ENCODE results near the gene DLG5.

The DLG5 gene

DNA sequence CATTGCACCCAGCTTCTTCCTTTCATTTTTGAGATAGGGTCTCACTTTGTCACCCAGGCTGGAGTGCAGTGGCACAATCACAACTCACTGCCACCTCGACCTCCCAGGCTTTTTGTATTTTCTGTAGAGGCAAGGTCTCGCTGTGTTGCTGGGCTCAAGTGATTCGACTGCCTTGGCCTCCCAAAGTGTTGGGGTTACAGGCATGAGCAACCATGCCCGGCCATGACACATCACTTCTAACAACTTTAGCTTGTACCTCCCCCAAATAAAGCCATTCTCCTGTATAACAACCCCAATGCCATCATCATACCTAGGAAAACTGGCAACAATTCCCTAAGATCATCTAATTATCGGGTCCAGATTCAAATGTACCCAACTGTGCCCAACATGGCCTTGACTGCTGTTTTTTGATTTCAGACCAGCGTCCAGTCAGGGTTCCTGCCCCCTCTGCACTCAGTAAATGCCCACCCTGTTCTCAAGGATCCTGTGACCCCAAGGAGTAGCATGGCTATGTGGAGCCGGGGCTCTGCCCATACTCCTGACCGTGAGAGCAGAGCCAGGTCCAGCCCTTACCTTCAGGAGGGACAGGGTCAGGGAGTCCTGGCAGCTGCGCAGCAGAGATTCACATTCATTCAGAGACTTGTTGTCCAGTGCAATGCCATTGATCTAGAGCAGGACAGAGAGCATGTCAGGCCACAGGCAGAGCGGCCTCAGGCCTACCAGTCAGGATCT lies 102.6 kb downstream of the DLG5 start:
- H3K9me2 ChIP-seq (replicated peaks; ENCODE audit: low read depth, low read length), result no peaks in the 10 kb centered on the region
- TF ChIP-seq EZH2phosphoT487 (IDR thresholded peaks at IDR 0.05; ENCODE audit: borderline replicate concordance), result no peak
- TF ChIP-seq, protein P1, sequence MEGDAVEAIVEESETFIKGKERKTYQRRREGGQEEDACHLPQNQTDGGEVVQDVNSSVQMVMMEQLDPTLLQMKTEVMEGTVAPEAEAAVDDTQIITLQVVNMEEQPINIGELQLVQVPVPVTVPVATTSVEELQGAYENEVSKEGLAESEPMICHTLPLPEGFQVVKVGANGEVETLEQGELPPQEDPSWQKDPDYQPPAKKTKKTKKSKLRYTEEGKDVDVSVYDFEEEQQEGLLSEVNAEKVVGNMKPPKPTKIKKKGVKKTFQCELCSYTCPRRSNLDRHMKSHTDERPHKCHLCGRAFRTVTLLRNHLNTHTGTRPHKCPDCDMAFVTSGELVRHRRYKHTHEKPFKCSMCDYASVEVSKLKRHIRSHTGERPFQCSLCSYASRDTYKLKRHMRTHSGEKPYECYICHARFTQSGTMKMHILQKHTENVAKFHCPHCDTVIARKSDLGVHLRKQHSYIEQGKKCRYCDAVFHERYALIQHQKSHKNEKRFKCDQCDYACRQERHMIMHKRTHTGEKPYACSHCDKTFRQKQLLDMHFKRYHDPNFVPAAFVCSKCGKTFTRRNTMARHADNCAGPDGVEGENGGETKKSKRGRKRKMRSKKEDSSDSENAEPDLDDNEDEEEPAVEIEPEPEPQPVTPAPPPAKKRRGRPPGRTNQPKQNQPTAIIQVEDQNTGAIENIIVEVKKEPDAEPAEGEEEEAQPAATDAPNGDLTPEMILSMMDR (conservative IDR thresholded peaks at IDR 0.05; ENCODE audit: low read length), result no peak
- H3K27me3 ChIP-seq (ENCODE audit: insufficient read depth, low read length, poor library complexity, severe bottlenecking), result no peaks in the 10 kb centered on the region
- H3K9ac ChIP-seq (ENCODE audit: low read depth, low read length, poor library complexity, severe bottlenecking), result no peak overlapping the region
- no peaks in the 10 kb centered on the region for H3K9me3 ChIP-seq (ENCODE audit: insufficient read depth, low read depth, low read length)
- H3K4me1 ChIP-seq (ENCODE audit: insufficient read depth, low read length, poor library complexity, severe bottlenecking), result no peaks in the 10 kb centered on the region
- no peak overlapping the region for H2AFZ ChIP-seq (ENCODE audit: low read length)
- H3K4me2 ChIP-seq (ENCODE audit: low read depth, low read length, poor library complexity, severe bottlenecking), result no peak overlapping the region
- H4K20me1 ChIP-seq (ENCODE audit: insufficient read depth, low read length, poor library complexity, severe bottlenecking), result no peaks in the 10 kb centered on the region
- H3F3A ChIP-seq (ENCODE audit: low read depth), result no peaks in the 10 kb centered on the region
- no peak overlapping the region for H3K4me3 ChIP-seq (ENCODE audit: low read length, poor library complexity, severe bottlenecking)
- H3K79me2 ChIP-seq (ENCODE audit: insufficient read depth, low read length), result no peaks in the 10 kb centered on the region
- peaks cover 42% of the 10 kb centered on the region; the same call in 1 of the 2 replicates for H3K36me3 ChIP-seq (ENCODE audit: insufficient read depth, low read length)

DNA sequence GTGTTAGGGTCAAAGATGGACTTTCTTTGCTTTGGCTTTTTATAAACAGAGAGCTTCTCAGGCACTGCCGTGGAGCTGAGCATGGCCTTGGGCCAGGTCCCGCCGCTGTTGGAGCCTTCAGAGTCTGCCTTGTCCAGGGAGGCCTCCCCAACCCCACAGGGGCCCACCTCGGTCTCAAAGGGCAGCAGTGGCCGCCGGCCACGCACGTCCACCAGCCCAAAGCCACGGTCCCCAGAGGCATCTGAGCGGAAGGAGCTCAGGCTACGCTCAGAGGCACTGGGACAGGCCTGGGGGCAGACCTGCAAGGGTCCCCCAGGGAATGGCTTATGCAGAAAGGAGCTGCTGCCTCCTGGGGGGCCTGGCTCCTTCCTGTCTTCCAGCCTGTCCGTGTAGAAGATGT lies 105.0 kb downstream of the DLG5 start:
- Histone ChIP-seq H3K27me3 (ENCODE audit: insufficient read depth, low read length, poor library complexity, severe bottlenecking) (no peaks in the 10 kb centered on the region), H3K4me1 (ENCODE audit: insufficient read depth, low read length, poor library complexity, severe bottlenecking) (no peaks in the 10 kb centered on the region), H4K20me1 (ENCODE audit: insufficient read depth, low read length, poor library complexity, severe bottlenecking) (no peaks in the 10 kb centered on the region), H3K4me2 (ENCODE audit: low read depth, low read length, poor library complexity, severe bottlenecking) (no peak overlapping the region), H3K4me3 (ENCODE audit: low read length, poor library complexity, severe bottlenecking) (no peak overlapping the region), H3K9ac (ENCODE audit: low read depth, low read length, poor library complexity, severe bottlenecking) (no peak overlapping the region), H3K36me3 (ENCODE audit: insufficient read depth, low read length) (peaks cover 66% of the 10 kb centered on the region; the same call in 1 of the 2 replicates), H3F3A (ENCODE audit: low read depth) (no peaks in the 10 kb centered on the region), H2AFZ (ENCODE audit: low read length) (no peak overlapping the region), H3K9me2 (replicated peaks; ENCODE audit: low read depth, low read length) (no peaks in the 10 kb centered on the region), H3K79me2 (ENCODE audit: insufficient read depth, low read length) (no peaks in the 10 kb centered on the region), H3K9me3 (ENCODE audit: insufficient read depth, low read depth, low read length) (no peaks in the 10 kb centered on the region)
- TF ChIP-seq, protein P1 (conservative IDR thresholded peaks at IDR 0.05; ENCODE audit: low read length), result no peak

DNA sequence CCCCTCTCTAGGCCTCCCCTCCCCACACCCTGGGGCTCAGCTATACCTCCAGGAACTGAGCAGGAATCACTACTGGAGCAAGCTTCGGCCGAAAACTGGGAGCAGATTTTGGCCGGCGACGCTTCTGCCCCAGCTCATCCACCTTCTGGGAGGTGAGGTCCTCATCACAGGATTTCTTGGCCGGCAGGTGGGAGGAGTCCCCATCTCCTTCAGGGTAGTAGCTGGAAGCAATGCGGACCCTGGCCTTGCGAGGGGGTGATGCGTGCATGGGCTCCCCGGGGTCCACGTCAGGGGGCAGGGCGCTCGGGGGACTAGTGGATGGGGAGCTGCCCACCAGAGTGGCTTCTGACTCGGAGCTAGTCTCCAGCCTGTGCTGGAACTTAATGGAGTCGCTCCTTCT lies 105.5 kb downstream of the DLG5 start:
- Histone ChIP-seq H3F3A (ENCODE audit: low read depth) (no peaks in the 10 kb centered on the region), H2AFZ (ENCODE audit: low read length) (no peak overlapping the region), H3K27me3 (ENCODE audit: insufficient read depth, low read length, poor library complexity, severe bottlenecking) (no peaks in the 10 kb centered on the region), H3K4me1 (ENCODE audit: insufficient read depth, low read length, poor library complexity, severe bottlenecking) (no peaks in the 10 kb centered on the region), H3K4me2 (ENCODE audit: low read depth, low read length, poor library complexity, severe bottlenecking) (no peak overlapping the region), H3K9me2 (replicated peaks; ENCODE audit: low read depth, low read length) (no peaks in the 10 kb centered on the region), H3K4me3 (ENCODE audit: low read length, poor library complexity, severe bottlenecking) (no peak overlapping the region), H3K9ac (ENCODE audit: low read depth, low read length, poor library complexity, severe bottlenecking) (no peak overlapping the region), H3K9me3 (ENCODE audit: insufficient read depth, low read depth, low read length) (no peaks in the 10 kb centered on the region), H3K36me3 (ENCODE audit: insufficient read depth, low read length) (peaks cover 71% of the 10 kb centered on the region; the same call in 1 of the 2 replicates), H3K79me2 (ENCODE audit: insufficient read depth, low read length) (no peaks in the 10 kb centered on the region), H4K20me1 (ENCODE audit: insufficient read depth, low read length, poor library complexity, severe bottlenecking) (no peaks in the 10 kb centered on the region)
- TF ChIP-seq, protein P1 (conservative IDR thresholded peaks at IDR 0.05; ENCODE audit: low read length), result no peak
- no peak for TF ChIP-seq EZH2phosphoT487 (IDR thresholded peaks at IDR 0.05; ENCODE audit: borderline replicate concordance)

Measured in Loucy (cell line).